A204.1 (cell line): ENCODE results near the gene SOCS3.
"Not testable (repeated sequence)": the region's sequence is repeated elsewhere in the genome, so short reads cannot be mapped to it uniquely, and the experiment has no call there.

ENCODE experiments used
- FAIRE-seq: peaks from 2 replicates; lab custom pipeline; 2012; peaks lifted over from hg19 to GRCh38; lab: Jason Lieb, UNC

Gene SOCS3

GRCh38 chr17:78348055-78348770 is 11.7 kb downstream of the SOCS3 start:
- no peak for FAIRE-seq

GRCh38 chr17:78347453-78347852 is 12.4 kb downstream of the SOCS3 start:
- FAIRE-seq, result no peak

- no peak for FAIRE-seq
Measured at GRCh38 chr17:78346605-78347250, 13.1 kb downstream of the SOCS3 start.

GRCh38 chr17:78345791-78346494 is 13.9 kb downstream of the SOCS3 start:
- no peak for FAIRE-seq

GRCh38 chr17:78345172-78345571 is 14.7 kb downstream of the SOCS3 start:
- FAIRE-seq, result no peak

GRCh38 chr17:78344666-78345065 is 15.2 kb downstream of the SOCS3 start:
- no peak for FAIRE-seq

GRCh38 chr17:78343543-78344201 is 16.2 kb downstream of the SOCS3 start:
- no peak for FAIRE-seq

GRCh38 chr17:78343187-78343542 is 16.7 kb downstream of the SOCS3 start:
- FAIRE-seq, result no peak

GRCh38 chr17:78342449-78343186 is 17.3 kb downstream of the SOCS3 start:
- FAIRE-seq, result no peak

GRCh38 chr17:78341559-78342448 is 18.1 kb downstream of the SOCS3 start:
- FAIRE-seq, result no peak

- FAIRE-seq, result no peak
Measured at GRCh38 chr17:78340183-78340955, 19.5 kb downstream of the SOCS3 start.

- FAIRE-seq, result no peak
Measured at GRCh38 chr17:78338486-78339259, 21.2 kb downstream of the SOCS3 start.

- FAIRE-seq, result no peak
Measured at GRCh38 chr17:78337244-78338109, 22.4 kb downstream of the SOCS3 start.

GRCh38 chr17:78335209-78335608 is 24.7 kb downstream of the SOCS3 start:
- no peak for FAIRE-seq

GRCh38 chr17:78332991-78333390 is 26.9 kb downstream of the SOCS3 start:
- FAIRE-seq, result no peak

- not testable (repeated sequence) for FAIRE-seq
Measured at GRCh38 chr17:78331355-78331754, 28.5 kb downstream of the SOCS3 start.

- no peak for FAIRE-seq
Measured at GRCh38 chr17:78330570-78331224, 29.2 kb downstream of the SOCS3 start.
